DMS 273 (cell line): ENCODE results near the gene TMEM129.

Source experiments
- DNase-seq: peaks from one replicate; lab custom pipeline; 2025; ENCODE audit not compliant: unreplicated experiment; lab: John Stamatoyannopoulos, UW

Gene TMEM129

DNA sequence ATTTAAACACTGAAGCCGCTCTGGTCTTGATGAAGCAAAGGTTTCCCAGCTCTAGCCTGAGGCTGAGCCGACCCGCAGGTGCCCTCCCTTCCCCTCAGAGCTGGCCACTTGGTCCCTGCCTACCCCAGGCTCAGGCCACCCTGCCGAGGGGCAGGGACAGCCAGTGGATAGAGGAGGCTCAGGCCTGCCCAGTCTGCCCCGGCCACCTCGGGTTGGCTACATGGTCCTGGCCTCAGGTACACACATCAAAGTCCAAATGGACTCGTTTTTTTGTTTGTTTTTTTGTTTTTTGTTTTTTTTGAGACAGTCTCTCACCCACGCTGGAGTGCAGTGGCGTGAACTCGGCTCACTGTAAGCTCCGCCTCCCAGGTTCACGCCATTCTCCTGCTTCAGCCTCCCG, 24.0 kb upstream of the TMEM129 start:
- DNase-seq, result no peak

DNA sequence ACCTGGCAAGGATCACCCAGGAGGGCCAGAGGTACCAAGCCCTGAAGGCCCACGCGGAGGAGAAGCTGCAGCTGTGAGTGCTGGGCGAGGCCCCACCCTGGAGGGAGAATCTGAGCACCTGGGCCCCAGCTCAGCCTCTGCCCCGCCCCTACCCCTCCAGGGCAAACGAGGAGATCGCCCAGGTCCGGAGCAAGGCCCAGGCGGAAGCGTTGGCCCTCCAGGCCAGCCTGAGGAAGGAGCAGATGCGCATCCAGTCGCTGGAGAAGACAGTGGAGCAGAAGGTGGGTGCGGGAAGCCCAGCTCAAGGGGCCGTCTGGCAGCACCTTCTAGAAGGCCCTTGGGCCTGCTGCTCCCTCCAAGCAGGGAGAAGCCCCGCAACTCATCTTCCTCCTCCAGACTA, 23.4 kb upstream of the TMEM129 start:
- no peak for DNase-seq

GRCh38 chr4:1743975-1744374, 22.9 kb upstream of the TMEM129 start:
- DNase-seq, result no peak

GRCh38 chr4:1743551-1743950, 22.4 kb upstream of the TMEM129 start:
- no peak for DNase-seq

DNA sequence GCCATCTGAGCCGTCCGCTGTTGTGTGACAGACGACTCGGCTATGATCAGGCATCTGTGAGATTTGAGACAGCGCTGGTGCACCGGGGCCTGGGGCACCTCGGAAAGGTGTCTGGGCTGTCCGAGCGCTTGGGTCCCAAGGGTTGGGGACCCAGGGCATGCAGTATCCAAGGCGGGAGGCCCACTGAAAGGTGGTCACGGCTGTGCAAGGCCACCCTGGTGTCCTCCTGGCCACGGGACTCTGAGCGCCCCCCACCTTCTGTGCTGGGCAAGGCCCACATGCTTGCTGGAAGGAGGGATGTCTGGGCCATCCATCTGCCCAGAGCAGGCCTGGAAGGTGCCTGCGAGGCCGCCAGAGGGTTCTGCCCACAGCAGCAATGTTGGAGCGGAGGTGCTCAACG, 20.1 kb upstream of the TMEM129 start:
- DNase-seq, result no peak

DNA sequence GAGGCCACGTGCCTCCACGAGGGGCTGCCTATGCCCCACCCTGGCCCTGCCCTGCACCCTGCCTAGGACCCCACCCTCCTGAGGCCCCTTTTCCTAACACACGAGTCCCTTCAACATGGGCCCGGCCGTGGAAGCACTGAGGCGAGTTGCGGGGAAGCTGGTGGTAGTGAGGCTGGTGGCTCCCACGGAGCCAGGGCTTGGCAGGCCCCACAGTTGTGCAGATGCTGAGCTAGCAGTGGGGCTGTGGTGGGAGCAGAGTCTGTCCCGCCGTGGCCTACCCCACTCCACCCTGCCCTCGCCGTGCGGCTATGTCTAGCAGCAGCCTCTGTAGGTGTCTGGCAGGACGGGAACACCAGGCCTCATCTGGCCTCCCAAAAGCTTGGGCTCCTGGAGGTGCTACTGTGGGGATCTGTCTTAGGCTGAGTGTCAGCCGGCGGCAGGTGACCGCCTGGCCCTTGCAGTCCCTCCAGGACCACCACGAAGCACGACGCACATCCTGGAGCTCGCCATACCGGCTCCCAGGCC, 19.0 kb upstream of the TMEM129 start:
- no peak for DNase-seq

DNA sequence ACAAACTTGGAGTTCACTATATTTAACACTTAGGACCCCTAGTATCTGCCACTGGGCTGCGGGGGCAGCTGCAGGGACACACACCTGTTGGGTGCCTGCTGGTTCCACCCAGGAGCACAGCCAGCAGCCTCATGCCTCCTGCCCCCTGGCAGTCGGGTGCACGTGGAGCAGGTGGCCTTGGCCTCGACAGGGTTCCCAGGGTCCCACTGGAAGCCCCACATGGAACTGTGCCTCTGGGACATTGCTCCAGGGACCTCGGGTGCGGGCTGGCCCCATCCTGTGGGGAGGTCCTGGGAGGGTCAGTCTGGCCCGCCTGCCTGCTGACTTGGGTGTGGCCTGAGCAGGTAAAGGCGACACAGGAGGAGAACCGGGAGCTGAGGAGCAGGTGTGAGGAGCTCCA, 18.2 kb upstream of the TMEM129 start:
- no peak for DNase-seq

DNA sequence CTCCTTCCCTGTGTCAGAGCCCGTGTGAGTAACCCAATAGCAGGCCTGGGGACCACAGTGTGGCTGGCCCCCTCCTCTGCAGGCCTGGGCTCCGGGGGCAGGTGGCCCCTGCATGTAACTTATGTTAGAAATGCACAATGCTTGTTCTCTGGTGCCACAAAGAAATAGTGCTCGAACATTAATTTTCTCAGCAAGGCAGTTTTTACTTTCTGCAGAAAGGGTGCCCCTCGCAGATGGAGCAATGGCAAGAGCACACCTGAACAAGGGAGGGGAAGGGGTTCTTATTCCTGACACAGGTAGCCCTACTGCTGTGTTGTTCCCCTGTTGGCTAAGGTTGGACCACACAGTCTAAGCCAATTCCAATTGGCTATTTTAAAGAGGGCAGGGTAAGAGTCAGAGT, 17.3 kb upstream of the TMEM129 start:
- DNase-seq, result no peak

- no peak for DNase-seq
Observed at GRCh38 chr4:1737666-1738065, 16.5 kb upstream of the TMEM129 start.

- no peak for DNase-seq
Observed at GRCh38 chr4:1736812-1737211, 15.7 kb upstream of the TMEM129 start.

DNA sequence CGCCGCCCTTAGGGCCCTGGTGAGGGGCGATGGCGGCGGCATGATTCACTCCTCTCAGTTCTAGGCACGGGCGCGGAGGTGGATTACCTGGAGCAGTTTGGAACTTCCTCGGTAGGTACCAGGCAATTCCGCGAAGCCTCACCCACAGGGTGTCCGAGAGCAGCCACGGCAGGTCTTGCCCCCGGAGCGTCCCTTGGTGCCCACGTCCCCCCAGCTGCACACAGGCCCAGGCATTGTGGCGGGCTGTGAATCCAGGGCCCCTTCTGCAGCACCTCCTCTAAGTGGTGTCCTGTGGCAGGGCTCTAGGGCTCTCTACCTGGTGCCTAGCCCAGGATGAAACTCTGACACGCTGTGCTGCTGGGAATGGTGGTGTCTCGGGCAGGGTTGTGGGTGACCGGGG, 14.1 kb upstream of the TMEM129 start:
- DNase-seq, result no peak

GRCh38 chr4:1732911-1733310, 11.8 kb upstream of the TMEM129 start:
- no peak for DNase-seq

- no peak for DNase-seq
Observed at GRCh38 chr4:1731180-1731579, 10.1 kb upstream of the TMEM129 start.

GRCh38 chr4:1730532-1731135, 9.5 kb upstream of the TMEM129 start:
- DNase-seq, result no peak

GRCh38 chr4:1728061-1728980, 7.2 kb upstream of the TMEM129 start:
- DNase-seq, result no peak

DNA sequence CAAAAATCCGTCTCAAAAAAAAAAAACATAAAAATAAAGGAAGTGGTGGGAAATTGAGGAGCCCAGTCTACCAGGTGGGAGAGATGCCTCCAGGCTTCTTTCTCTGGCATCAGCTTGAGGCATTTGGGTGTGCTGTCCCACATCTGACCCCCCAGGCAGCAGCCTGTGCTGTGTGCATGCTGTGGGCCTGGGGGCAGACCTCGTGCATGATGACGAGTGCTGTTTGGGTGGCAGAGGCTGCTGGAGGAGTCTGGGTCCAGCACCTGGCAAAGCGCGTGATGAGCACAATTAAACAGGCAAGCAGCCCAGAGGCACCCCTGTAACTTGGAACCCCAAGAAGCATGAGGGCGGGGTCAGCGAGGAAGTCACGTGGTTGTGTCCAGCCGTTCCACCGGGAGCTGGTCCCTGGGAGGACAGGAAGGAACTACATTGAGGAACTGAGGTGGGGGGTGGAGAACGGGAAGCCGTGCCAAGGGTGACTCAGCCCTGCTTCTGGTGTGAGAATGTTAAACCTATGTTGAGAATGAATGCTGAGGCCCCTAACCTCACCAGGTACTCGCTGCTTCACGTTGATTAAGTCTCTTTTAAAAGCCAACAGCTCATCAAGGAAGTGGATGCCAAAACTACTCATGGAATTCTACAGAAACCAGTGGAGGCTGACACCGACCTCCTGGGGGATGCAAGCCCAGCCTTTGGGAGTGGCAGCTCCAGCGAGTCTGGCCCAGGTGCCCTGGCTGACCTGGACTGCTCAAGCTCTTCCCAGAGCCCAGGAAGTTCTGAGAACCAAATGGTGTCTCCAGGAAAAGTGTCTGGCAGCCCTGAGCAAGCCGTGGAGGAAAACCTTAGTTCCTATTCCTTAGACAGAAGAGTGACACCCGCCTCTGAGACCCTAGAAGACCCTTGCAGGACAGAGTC, 6.3 kb upstream of the TMEM129 start:
- DNase-seq, result no peak

GRCh38 chr4:1726146-1726934, 5.2 kb upstream of the TMEM129 start:
- DNase-seq, result peak; percentile 80

- no peak for DNase-seq
Observed at GRCh38 chr4:1725521-1725920, 4.4 kb upstream of the TMEM129 start.

DNA sequence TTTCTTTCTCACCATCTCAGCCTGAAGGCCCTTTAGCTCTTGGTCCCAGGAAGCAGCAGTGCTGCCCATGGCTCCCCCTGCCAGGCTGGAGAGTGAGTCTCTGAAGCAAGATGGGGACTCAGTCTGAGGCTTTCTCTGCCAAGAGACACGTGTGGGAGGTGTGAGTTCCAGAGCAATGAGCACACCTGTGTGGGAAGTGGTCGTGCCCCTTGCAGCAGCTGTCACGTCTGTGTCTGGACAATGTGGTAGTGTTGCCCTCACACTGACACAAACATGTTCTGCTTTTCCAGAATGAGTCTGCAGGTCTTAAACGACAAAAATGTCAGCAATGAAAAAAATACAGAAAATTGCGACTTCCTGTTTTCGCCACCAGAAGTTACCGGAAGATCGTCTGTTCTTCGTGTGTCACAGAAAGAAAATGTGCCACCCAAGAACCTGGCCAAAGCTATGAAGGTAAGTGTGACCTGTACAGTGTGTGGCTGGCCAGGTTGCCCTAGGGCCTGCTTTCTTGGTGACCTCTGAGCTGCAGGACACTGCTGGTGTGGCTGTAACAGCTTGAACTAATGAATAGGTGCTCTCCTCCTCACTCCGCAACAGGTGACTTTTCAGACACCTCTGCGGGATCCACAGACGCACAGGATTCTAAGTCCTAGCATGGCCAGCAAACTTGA, 2.1 kb upstream of the TMEM129 start:
- DNase-seq, result no peak

DNA sequence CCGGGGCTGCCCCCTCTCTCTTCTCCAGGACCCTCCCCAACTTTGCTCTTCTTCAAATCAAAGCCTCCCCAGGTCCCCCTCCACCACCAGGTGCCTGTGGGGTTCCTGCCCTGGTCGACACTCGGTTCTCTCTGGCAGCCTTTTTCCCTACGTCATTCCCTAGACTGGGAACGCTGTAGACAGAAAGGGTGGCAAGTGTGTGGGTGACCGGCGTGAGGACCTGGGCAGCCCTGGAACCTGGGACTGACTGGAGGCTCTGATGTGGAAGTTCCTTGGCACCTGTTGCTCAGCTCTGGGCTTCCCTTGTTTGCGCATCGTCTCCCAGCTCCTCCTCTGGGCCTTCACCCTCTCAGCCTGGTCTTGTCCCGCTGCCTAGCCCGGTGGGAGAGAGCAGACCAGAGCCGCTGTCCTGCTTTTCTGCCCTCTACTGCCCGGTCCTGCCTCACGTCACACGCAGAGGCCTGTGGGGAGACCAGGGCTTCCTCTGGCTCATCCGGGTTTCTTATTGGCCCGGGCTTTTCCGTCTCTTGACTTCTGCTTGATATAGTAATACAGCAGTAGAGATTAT, 1.5 kb upstream of the TMEM129 start:
- no peak for DNase-seq
